ENCODE measurements around the gene HEMK1. TPM values are rescaled to one million over a fixed set of nuclear protein-coding genes. Genes with fewer than 3 reads are reported as not detected.

Gene HEMK1
- total RNA-seq, 2 donors from 2014 or later, result 10.9 to 12.6 TPM

DNA sequence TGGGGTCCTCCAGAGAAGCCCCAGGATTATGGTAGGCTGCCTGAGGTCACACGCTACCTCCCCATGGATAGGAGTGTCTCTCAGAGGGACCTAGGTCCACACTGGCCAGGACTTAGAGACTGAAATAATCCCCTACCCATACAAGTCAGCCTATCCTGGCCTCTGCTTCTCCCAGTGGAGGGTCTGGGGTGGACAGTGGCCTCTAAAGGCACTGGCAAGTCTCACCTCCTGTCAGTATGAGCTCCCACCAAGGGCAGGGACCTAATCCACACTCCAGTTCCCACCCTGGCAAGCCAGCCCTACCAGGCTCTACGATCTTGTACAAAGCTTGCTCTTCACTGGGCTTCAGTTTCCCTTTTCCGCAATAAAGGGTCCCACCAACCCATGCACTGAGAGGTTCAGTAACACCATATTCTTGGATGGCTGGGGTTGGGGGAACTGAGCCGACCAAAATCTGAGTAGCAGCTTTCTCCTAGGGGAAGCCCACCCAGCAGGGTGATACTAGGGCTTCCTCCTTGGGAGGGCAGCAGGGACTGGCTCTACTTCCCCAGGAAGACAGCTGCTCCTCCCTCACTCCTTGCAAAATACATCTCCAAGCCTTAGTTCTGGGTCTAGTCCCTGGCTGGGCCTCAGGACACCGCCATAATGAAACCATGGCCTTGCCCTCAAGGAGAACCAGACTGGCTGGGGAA lies 39.9 kb downstream of the HEMK1 start:
- intact Hi-C loops (cut with DNase I), result loop anchor here in 1 of 2 donors (2.0 kb wide), 1 partner anchor 40 kb away; the partner anchor contains the start of gene HEMK1
- DNase-seq (ENCODE audit: low spot score), result no peak

DNA sequence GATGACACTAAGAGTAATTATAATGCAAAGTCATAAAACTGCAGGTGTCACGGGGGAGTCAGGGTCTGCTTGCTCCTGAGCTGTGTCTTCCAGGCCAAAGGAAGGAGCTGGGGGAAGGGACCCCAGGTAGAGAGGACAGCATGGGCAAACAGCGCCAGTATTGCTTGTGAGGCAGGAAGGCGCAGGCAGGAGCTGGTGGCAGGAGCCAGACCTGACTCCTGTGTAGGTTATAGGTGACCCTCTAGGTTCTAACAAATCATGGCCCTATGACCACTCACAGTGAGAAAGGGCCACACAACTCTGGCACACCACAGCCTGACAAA lies 40.4 kb downstream of the HEMK1 start:
- intact Hi-C loops (cut with DNase I), result loop anchor here in 1 of 2 donors (2.0 to 10.0 kb wide), 2 partner anchors 41 to 765 kb away; partner anchors contain the start of gene HEMK1
- DNase-seq (ENCODE audit: low spot score), result no peak

DNA sequence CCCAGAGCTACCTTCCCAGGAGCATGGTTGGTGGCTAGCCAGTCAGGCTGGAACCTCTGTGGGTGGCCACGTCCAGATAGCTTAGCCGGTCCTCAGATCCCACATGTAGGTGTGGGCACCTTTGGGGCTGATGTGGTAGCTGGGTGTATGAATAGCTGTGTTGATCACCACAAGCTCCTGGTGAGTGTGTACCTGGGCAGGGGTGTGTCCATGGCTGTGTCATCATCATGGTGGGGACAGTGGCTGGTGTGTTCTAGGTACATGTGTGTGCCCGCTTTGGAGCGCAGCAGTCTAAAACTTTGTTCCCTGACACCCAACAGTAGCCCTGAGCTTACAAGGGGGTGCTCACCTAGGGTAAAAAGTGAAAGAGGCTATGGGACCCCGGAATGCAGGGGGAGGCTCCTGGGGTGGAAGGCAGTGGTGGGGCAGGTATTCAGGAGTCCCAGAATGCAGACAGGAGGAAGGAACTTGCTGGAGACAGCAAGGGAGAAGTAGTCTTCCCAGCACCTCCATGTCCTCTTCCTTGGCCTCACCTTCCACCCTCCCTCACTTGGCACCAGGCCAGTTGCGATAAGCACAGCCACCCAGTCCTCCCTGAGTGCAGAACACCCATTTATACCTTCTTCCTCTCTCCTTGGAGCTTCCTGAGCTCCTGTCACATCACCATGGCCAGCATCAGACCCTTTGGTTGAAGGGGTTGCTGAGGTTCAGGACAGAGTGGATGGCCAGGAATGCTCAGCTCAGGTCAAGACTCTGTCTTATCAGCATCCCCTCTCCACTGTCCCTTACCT lies 41.1 kb downstream of the HEMK1 start:
- DNase-seq (ENCODE audit: low spot score), result no peak
- intact Hi-C loops (cut with DNase I), result loop anchor here in 1 of 2 donors (10.0 kb wide), 1 partner anchor 764 kb away; no protein-coding TSS in a partner anchor

DNA sequence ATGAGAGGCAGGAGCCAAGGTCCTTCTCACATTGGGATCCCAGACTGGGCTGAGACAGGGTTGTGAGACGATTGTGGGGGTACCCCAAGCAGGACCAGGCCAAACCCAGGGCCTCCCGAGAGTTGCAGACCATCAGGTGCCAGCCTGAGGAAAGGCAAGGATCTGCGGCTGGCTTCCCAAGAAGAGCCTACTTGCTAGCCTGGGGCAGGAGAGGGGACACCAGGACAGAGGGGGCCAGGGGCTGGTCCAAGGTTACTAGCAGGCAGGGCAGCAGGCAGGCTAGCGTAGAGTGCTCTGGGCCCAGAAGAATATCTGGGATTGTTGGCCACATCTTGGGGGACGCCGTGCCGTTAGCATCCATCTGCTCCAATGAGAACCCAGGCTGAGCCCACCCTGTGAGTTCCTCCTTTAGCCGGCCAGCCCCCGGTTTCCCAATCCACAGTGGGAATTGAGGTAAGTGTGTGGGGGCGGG lies 41.7 kb downstream of the HEMK1 start:
- no peak for DNase-seq (ENCODE audit: low spot score)
- intact Hi-C loops (cut with DNase I), result loop anchor here in 1 of 2 donors (10.0 kb wide), 1 partner anchor 764 kb away; no protein-coding TSS in a partner anchor

DNA sequence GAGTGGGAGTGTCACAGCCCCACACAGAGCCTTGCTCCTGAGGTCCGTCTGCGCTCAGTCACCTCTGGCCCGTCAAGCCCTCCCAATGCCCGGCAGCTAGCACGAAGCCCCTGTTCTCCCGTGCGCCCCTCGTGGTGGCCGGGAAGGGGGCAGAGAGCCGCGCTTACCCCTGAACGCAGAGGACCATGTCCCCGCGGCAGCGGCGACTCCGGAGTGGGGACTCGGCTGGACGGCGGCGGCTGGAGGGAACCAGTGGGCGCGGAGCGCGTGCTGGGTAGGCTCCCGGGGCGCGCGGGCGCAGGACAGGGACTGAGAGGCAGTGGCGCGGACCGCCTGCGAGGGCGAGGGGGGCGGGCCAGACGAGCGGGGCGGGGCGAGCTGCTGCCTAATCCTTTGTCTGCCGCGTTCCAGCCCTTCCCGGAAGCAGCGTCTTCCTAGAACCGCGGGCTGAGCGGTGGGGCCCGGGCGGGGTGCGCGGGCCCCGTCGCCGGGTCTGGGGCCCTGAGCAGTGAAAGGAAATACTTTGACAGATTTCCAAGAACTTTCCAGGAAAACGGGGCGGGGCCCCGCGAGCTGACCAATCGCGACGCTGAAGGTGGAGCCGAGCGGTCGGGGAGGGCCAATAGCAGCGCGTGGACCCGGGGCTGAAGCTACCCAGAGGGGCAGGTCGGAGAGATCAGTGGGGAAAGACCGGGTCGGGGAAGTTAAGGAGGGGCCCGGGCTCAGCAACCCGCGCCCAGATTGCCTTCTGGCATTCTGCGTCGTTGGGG lies 42.3 kb downstream of the HEMK1 start, which contains the start of gene CISH:
CISH (minus strand) TSS at position 311 of the 770 bp plus-strand sequence; CDS start at position 187, 124 bp downstream.
- intact Hi-C loops (cut with DNase I), result loop anchor here in 1 of 2 donors (10.0 kb wide), 1 partner anchor 763 kb away; no protein-coding TSS in a partner anchor
- DNase-seq (ENCODE audit: low spot score), result peak; percentile 98

DNA sequence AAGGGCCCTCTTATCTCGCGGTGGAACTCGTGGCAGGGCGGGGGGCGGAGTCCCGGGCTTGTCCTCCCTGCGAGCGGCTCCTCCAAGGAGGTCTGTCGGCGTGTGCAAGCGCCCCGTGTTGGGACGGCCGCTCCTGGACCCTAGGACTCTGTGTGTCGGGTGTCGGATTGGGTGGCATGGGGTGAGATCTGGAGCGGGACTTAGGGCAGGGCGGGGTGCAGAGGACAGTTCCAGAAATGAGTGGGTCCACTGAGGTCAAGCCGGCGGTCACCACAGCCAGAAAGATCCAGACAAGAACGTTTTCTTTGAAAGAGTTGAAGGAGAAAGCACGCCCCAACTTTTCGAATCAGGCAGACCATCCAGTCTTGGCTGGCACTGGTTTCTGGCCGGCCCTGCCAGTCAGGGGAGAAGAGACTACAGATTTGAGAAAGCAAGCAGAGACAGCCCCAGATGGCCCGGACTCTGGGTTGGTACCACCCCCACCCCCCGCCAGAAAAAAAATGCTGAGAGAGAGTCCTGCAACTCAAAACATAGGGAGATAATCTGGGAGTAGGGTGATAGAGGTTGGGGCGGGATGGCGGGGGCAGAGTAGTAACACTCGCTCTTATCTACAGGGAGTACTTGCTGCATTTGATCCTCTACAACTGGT lies 43.0 kb downstream of the HEMK1 start:
- intact Hi-C loops (cut with DNase I), result loop anchor here in 1 of 2 donors (10.0 kb wide), 1 partner anchor 762 kb away; no protein-coding TSS in a partner anchor
- no peak for DNase-seq (ENCODE audit: low spot score)

DNA sequence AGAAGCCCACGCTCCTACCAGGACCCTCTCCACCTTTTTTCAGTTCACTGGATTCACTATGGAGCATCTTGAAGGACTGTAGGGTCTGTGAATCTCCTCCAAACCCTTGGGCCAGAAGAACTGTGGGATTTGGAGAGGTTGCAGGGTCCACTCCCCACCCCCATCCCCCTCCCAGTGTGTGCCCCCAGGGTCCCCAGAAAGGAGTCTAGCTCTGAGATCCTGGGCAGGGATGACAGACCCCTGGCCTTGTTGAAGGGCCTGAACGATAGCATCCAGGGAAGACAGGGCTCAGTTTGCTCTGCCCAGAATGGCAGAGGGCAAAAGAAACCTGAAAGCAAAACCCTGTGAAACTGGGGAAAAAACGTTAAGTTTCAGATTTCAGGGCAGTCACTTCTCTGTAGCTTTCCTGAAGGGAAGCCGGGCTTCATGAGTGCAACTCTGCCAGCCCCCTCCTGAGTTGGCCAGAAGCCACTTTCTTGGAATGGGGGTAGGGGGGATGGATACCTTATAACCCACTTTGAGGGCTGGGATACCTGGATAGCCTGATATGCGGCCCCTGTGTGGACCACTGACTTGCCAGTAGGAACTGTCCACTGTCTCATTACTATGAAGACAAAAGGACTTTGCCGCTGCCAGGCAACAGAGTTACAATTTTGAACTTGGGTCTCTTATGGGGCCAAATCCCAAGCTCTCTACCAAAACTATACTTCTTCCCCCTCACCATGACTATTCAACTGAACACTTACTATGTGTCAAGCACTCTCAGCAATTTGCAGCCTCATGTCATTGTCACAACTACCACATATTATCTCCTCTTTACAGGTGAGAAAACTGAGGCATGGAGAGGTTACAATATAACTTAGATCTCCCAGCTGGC lies 43.9 kb downstream of the HEMK1 start:
- intact Hi-C loops (cut with DNase I), result loop anchor here in 1 of 2 donors (10.0 kb wide), 1 partner anchor 762 kb away; no protein-coding TSS in a partner anchor
- DNase-seq (ENCODE audit: low spot score), result no peak

DNA sequence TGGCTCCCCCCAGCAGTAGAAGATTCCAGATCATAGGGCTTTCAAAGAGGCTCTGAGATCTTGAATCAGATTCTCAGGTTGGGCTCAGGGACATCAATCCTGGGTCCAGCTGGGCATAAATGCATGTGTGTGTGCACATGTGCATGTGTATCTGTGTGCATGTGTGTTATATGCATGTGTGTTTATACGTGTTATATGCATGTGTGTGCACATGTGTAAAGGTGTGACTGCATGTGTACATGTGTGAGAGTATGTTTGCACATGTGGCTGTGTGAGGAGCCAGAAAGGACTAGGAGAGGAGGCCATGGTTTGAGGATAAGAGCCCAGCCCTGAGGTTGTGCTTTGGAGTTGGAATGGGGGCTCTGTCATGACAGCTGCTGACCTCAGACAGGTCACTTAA lies 45.9 kb downstream of the HEMK1 start:
- no peak for DNase-seq (ENCODE audit: low spot score)
- intact Hi-C loops (cut with DNase I), result loop anchor here (1.0 to 10.0 kb wide), 3 partner anchors 43 to 772 kb away; partner anchors contain the start of gene MANF (in 1 of the 2)

DNA sequence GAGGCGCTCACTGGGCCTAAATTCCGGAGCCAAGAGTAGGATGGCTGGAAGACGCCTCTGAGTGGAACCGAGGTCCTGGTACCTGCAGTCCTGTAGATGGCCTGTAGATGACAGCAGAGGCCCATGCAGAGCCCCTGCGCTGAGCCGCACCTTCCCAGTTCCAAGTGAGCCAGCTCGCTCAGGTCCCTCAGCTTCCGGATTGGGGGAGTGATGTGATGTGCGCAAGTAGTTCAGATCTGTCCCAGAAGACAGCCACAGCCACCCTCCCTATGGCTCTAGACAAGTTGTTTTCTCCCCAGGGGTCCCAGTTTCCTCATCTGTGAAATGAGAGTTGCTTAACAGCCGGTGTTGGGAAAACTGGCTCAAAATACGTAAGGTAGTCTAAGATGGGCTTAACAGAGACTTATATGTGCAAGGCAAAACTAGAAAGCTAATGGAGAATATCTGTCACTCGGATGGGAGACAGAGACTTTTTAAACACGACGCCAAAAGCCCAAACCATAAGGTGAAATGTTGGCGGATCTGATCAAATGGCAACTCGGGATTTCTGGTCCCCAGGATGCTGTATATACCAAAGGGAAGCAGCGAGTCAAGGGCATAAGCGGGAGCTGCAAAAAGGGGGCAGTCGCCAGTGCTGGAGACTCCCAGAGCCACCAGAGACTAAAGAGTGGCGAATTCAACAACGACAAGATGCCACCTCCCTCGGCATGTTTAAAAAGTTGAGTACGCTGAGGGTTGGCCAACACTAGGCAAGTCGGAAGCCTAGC lies 46.9 kb downstream of the HEMK1 start:
- peak; percentile 95 for DNase-seq (ENCODE audit: low spot score)
- intact Hi-C loops (cut with DNase I), result loop anchor here (5.0 to 10.0 kb wide), 2 partner anchors 759 to 771 kb away; partner anchors contain the start of gene MANF (in 1 of the 2)

DNA sequence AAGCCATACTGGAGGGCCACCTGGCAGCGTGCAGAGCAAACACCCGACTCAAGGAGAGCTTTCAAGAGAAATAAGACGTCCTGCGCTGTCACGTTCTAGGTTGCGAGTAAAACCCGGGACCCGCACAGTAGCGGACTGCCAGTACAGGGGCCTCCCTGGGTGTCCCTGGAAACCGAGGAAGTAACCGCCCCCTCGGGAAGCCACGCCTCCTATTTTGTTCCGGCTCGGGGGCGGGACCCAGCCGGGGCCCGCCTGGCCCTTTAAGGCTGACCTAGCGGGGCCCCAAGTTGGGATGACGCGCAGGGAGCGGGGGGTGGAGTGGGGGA lies 47.4 kb downstream of the HEMK1 start:
- intact Hi-C loops (cut with DNase I), result loop anchor here (5.0 to 10.0 kb wide), 2 partner anchors 758 to 771 kb away; partner anchors contain the start of gene MANF (in 1 of the 2)
- DNase-seq (ENCODE audit: low spot score), result peak; percentile 98

DNA sequence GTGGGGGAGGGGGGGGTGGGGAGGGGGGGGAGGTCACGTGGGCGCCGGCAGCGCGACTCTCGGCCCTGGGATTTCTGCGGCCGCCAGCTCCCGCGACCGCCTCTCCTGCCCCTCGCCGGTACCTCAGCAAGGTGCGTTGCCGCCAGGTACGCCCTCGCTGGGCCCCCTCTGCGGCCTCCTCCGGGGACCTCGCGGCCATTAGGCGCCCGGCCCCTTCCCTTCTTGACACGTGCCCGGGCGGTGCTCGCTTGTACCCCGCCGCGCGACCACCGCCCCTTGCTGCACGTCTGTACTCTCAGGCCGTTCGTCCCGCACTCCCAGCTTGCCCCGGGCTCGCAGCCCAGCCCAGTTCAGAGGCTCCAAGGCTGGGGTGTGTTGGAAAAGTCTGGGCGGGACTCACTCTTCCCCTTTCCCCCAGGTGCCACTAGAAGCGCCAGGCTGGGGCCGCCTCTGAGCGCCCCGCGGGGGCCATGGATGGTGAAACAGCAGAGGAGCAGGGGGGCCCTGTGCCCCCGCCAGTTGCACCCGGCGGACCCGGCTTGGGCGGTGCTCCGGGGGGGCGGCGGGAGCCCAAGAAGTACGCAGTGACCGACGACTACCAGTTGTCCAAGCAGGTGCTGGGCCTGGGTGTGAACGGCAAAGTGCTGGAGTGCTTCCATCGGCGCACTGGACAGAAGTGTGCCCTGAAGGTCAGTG lies 47.9 kb downstream of the HEMK1 start, which contains the start of gene MAPKAPK3:
MAPKAPK3 (plus strand) TSS at position 56 of the 696 bp plus-strand sequence; CDS start at position 471, 415 bp downstream.
- DNase-seq (ENCODE audit: low spot score), result peak; percentile 89
- intact Hi-C loops (cut with DNase I), result loop anchor here (5.0 to 10.0 kb wide), 2 partner anchors 758 to 770 kb away; partner anchors contain the start of gene MANF (in 1 of the 2)

DNA sequence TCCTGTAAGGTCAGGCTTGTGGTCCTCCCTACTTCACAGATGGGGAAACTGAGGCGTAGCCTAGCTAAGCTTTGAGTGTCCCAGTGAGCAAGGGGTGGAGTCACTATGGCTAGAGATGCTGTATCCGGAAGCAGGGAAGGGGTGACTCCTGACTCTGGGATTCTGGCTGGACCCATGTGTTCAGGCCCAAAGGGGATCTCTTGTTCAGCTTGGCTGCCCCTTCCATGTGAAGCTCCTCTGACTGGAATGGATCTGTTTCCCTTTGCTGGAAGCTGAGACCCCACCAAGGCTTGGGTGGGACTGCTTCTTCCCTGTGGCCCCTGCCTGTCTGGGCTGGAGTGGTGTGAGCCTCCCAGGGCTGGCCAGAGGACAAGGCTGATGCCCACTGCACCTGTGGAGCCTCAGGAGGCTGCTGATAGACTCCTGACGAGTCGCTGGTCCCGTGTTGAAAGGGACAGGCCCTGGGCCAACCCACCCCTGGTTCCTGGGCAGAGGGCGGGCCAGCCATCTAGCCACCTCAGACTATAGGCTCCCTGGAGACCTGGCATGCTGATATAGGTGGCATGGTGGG lies 48.7 kb downstream of the HEMK1 start:
- intact Hi-C loops (cut with DNase I), result loop anchor here (5.0 to 10.0 kb wide), 2 partner anchors 757 to 769 kb away; partner anchors contain the start of gene MANF (in 1 of the 2)
- DNase-seq (ENCODE audit: low spot score), result no peak

DNA sequence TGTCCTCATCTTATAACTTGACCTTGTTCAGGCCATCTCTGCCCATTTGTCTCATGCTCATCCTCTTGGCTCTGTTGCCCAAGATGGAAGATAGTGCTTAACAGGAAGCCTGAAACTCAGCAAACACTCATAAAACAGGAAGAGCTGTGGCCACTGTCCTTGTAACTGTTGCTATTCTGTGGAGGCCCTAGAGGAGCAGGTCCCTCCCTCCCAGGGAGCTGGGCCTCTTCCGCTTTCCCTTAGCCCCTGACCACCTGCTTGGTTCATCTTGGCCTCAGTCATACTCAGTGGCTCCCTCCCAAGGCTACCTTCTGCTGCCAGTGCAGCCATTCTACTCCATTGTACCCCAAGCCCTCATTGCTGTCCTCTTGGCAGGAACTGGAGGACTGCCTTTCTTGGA lies 51.1 kb downstream of the HEMK1 start:
- no peak for DNase-seq (ENCODE audit: low spot score)
- intact Hi-C loops (cut with DNase I), result no loop called here

DNA sequence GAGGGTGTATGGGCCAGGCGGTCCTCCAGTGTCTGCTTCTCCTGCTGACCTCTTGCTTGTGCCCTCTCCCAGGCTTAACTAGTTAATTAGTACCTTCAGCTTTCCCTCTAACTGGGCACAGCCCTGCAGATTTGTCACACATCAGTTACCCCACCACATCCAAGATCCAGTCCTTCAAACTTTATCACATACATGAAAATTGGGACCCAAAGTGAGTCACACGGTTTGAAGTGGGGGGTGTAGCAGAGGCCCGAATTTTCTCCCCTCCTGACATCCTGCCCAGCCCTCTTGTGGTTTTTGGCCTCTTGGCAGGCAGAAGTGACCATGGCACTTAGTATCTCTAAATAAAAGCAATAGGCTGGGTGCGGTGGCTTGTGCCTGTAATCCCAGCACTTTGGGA lies 51.5 kb downstream of the HEMK1 start:
- intact Hi-C loops (cut with DNase I), result no loop called here
- DNase-seq (ENCODE audit: low spot score), result no peak

DNA sequence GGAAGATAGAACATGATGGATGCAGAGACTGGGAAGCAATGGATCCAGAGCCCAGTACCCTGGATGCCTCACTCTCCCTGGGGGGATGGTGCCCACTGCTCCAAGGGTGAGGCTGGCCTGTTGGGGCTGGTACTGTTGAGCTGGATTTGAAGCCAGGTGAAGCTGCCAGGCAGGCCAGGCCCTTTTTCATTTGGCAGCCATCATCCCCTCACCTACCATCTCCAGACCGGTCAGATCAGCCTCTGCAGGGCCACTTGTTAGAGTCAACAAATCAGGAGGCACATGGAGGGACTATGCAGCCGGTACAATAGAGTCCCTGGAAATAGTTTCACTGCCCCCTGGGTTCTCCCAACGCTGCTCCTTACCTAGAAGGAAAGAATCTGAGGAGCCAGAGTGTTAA lies 53.6 kb downstream of the HEMK1 start:
- DNase-seq (ENCODE audit: low spot score), result no peak
- intact Hi-C loops (cut with DNase I), result no loop called here

Measured in posterior vena cava (tissue), 2 donors.